H9 (cell line): ENCODE results near the gene RITA1. TPM values are rescaled to one million over a fixed set of nuclear protein-coding genes. Genes with fewer than 3 reads are reported as not detected.

Source experiments
- DNase-seq: peaks from one replicate; pipeline ENCODE4 v3.0.0-alpha.2; 2017
- H2AFZ ChIP-seq: one replicate; pipeline ENCODE4 v1.6.1; 2013; ENCODE audit warnings: mild to moderate bottlenecking, low read length, control low read depth, moderate library complexity
- H2AK5ac ChIP-seq: 2 replicates; pipeline ENCODE4 v1.6.1; 2013; ENCODE audit warnings: low read length, control low read depth, mixed read lengths; ENCODE audit not compliant: insufficient read length
- H2BK120ac ChIP-seq: one replicate; pipeline ENCODE4 v1.6.1; 2013; ENCODE audit warnings: low read depth, mild to moderate bottlenecking, low read length, control low read depth, inconsistent platforms; ENCODE audit not compliant: poor library complexity, severe bottlenecking
- H2BK12ac ChIP-seq: 2 replicates; pipeline ENCODE4 v1.6.1; 2013; ENCODE audit warnings: low read length, control low read depth, mixed read lengths, low read depth; ENCODE audit not compliant: insufficient read length
- H2BK15ac ChIP-seq: 2 replicates; pipeline ENCODE4 v1.6.1; 2013; ENCODE audit warnings: low read depth, low read length, control low read depth
- H2BK20ac ChIP-seq: one replicate; pipeline ENCODE4 v1.6.1; 2013; ENCODE audit warnings: low read depth, mild to moderate bottlenecking, low read length, control low read depth, inconsistent platforms; ENCODE audit not compliant: poor library complexity, severe bottlenecking
- H2BK5ac ChIP-seq: 2 replicates; pipeline ENCODE4 v1.6.1; 2013; ENCODE audit warnings: low read length, control low read depth, mixed read lengths; ENCODE audit not compliant: insufficient read length
- H3K14ac ChIP-seq: 2 replicates; pipeline ENCODE4 v1.6.1; 2013; ENCODE audit warnings: low read length, control low read depth; ENCODE audit not compliant: insufficient read depth
- H3K18ac ChIP-seq: 2 replicates; pipeline ENCODE4 v1.6.1; 2013; ENCODE audit warnings: low read depth, mild to moderate bottlenecking, mixed read lengths, low read length, control low read depth; ENCODE audit not compliant: insufficient read length
- H3K23ac ChIP-seq: 2 replicates; pipeline ENCODE4 v1.6.1; 2013; ENCODE audit warnings: low read length, control low read depth, mixed read lengths, low read depth; ENCODE audit not compliant: insufficient read length
- H3K23me2 ChIP-seq: 2 replicates; pipeline ENCODE4 v1.6.1; 2013; ENCODE audit warnings: low read depth, mild to moderate bottlenecking, mixed read lengths, low read length, control low read depth; ENCODE audit not compliant: insufficient read length, poor library complexity, severe bottlenecking
- H3K27ac ChIP-seq: 2 replicates; pipeline ENCODE4 v1.5.1; 2013; ENCODE audit warnings: low read length, control low read depth, mixed read lengths, low read depth; ENCODE audit not compliant: insufficient read length
- H3K27me3 ChIP-seq: 2 replicates; pipeline ENCODE4 v1.6.1; 2013; ENCODE audit warnings: low read length, control low read depth, inconsistent platforms; ENCODE audit not compliant: insufficient read depth
- H3K4ac ChIP-seq: 2 replicates; pipeline ENCODE4 v1.6.1; 2013; ENCODE audit warnings: low read depth, mild to moderate bottlenecking, control low read depth, inconsistent platforms, low read length, moderate library complexity
- H3K4me1 ChIP-seq: 2 replicates; pipeline ENCODE4 v1.6.1; 2013; ENCODE audit warnings: low read length, control low read depth, inconsistent platforms; ENCODE audit not compliant: insufficient read depth
- H3K4me2 ChIP-seq: 2 replicates; pipeline ENCODE4 v1.6.1; 2013; ENCODE audit warnings: low read length, control low read depth, mixed read lengths; ENCODE audit not compliant: insufficient read length, insufficient read depth
- H3K56ac ChIP-seq: 2 replicates; pipeline ENCODE4 v1.6.1; 2013; ENCODE audit warnings: low read depth, mild to moderate bottlenecking, mixed read lengths, low read length, control low read depth; ENCODE audit not compliant: insufficient read length
- H3K79me1 ChIP-seq: 2 replicates; pipeline ENCODE4 v1.6.1; 2013; ENCODE audit warnings: low read depth, mild to moderate bottlenecking, moderate library complexity, low read length, control low read depth, inconsistent platforms; ENCODE audit not compliant: insufficient read depth, poor library complexity, severe bottlenecking
- H3K79me2 ChIP-seq: 2 replicates; pipeline ENCODE4 v1.6.1; 2013; ENCODE audit warnings: low read length, control low read depth, inconsistent platforms; ENCODE audit not compliant: insufficient read depth
- H3K9ac ChIP-seq: 2 replicates; pipeline ENCODE4 v1.6.1; 2013; ENCODE audit warnings: low read length, control low read depth, mixed read lengths; ENCODE audit not compliant: insufficient read length; ENCODE audit errors: extremely low read depth
- H3K9me3 ChIP-seq: one replicate; pipeline ENCODE4 v1.6.1; 2013; ENCODE audit warnings: low read depth, low read length, inconsistent platforms; ENCODE audit not compliant: control insufficient read depth
- H3T11ph ChIP-seq: one replicate; pipeline ENCODE4 v1.6.1; 2013; ENCODE audit warnings: mild to moderate bottlenecking, low read length, control low read depth, inconsistent platforms
- H4K20me1 ChIP-seq: one replicate; pipeline ENCODE4 v1.6.1; 2013; ENCODE audit not compliant: control insufficient read depth, insufficient read length, insufficient read depth
- H4K5ac ChIP-seq: 2 replicates; pipeline ENCODE4 v1.6.1; 2013; ENCODE audit warnings: low read depth, mild to moderate bottlenecking, mixed read lengths, low read length, control low read depth; ENCODE audit not compliant: insufficient read length
- H4K8ac ChIP-seq: replicated peaks from 2 replicates; pipeline ENCODE4 v1.6.1; 2013; ENCODE audit warnings: low read length, control low read depth, mixed read lengths, low read depth; ENCODE audit not compliant: insufficient read length
- H4K91ac ChIP-seq: 2 replicates; pipeline ENCODE4 v1.6.1; 2013; ENCODE audit warnings: low read depth, mild to moderate bottlenecking, moderate library complexity, mixed read lengths, low read length, control low read depth; ENCODE audit not compliant: insufficient read length
- H3K27ac Mint-ChIP-seq, 3 experiments: 2 replicates in 2 of 3; 3 replicates in 1 of 3; pipeline ENCODE4 v1.8.0; 2020 to 2021; ENCODE audit warnings: mixed read lengths in 3 of 3, mild to moderate bottlenecking in 1 of 3, moderate library complexity in 1 of 3
- H3K27me3 Mint-ChIP-seq: 2 replicates; pipeline ENCODE4 v1.8.0; 2021; ENCODE audit warnings: low read depth, mild to moderate bottlenecking, moderate library complexity, mixed read lengths
- H3K36me3 Mint-ChIP-seq, 3 experiments: 2 replicates in 2 of 3; 3 replicates in 1 of 3; pipeline ENCODE4 v1.8.0; 2020 to 2021; ENCODE audit warnings: low read depth in 3 of 3, mixed read lengths in 3 of 3; ENCODE audit not compliant: insufficient read depth in 1 of 3
- H3K4me1 Mint-ChIP-seq, 2 experiments: 2 replicates each; pipeline ENCODE4 v1.8.0; 2020; ENCODE audit warnings: mixed read lengths in 2 of 2
- H3K4me3 Mint-ChIP-seq, 2 experiments: 2 replicates in 1 of 2; 3 replicates in 1 of 2; pipeline ENCODE4 v1.8.0; 2020 to 2021; ENCODE audit warnings: mild to moderate bottlenecking in 2 of 2, mixed read lengths in 2 of 2, moderate library complexity in 1 of 2
- H3K9me3 Mint-ChIP-seq, 2 experiments: 2 replicates in 1 of 2; 3 replicates in 1 of 2; pipeline ENCODE4 v1.8.0; 2020; ENCODE audit warnings: mild to moderate bottlenecking in 2 of 2, mixed read lengths in 2 of 2, moderate library complexity in 1 of 2
- CTCF ChIP-seq: fragments of 200-600 bp; sonication (generic); conservative IDR thresholded peaks from 3 replicates; pipeline ENCODE4 v1.8.0; 2021; ENCODE audit warnings: antibody characterized with exemption, mild to moderate bottlenecking
- WGBS: extraction: QIAGEN DNeasy Blood & Tissue Kit; methylation state at CpG from one replicate; pipeline ENCODE4 v1.1.7; 2013; ENCODE audit warnings: missing lambda C conversion rate, low lambda C conversion rate, mixed read lengths; ENCODE audit not compliant: insufficient read length; ENCODE audit errors: extremely low coverage; 5-methylcytosine and 5-hydroxymethylcytosine counted together
- total RNA-seq: library from RNA; stranded (reverse); gene quantifications from 2 replicates; pipeline ENCODE4 v1.2.1, GENCODE V29; 2021

Gene RITA1
- total RNA-seq, 1 experiment from 2014 or later: 26.1 TPM

GRCh38 chr12:113233967-113234366 is 48.4 kb downstream of the RITA1 start:
- no peak overlapping the region for H3K18ac ChIP-seq
- H3K56ac ChIP-seq: no peak overlapping the region
- no peak overlapping the region for H3K4me3 Mint-ChIP-seq
- H3K27me3 Mint-ChIP-seq: no peaks in the 10 kb centered on the region
- H3K9me3 ChIP-seq: no peaks in the 10 kb centered on the region
- H3T11ph ChIP-seq: no peak overlapping the region
- H2BK20ac ChIP-seq: no peak overlapping the region
- no peak overlapping the region for H3K9ac ChIP-seq
- peak overlapping the region in 1 of 3 experiments; percentile 59; a peak in 1 of 7 replicates for H3K27ac Mint-ChIP-seq
- no peaks in the 10 kb centered on the region for H3K23me2 ChIP-seq
- no peak for DNase-seq
- no peak overlapping the region for H2AK5ac ChIP-seq
- peaks cover 30 to 31% of the 10 kb centered on the region in 2 experiments for H3K4me1 Mint-ChIP-seq
- TF ChIP-seq CTCF: no peak
- no peak overlapping the region for H2AFZ ChIP-seq
- H3K79me2 ChIP-seq: no peaks in the 10 kb centered on the region
- H2BK15ac ChIP-seq: no peak overlapping the region
- H3K36me3 Mint-ChIP-seq: peaks cover 21 to 25% (median 24%) of the 10 kb centered on the region in 3 experiments
- H4K5ac ChIP-seq: no peak overlapping the region
- H2BK5ac ChIP-seq: no peak overlapping the region
- H3K27ac ChIP-seq: no peak overlapping the region
- H2BK12ac ChIP-seq: no peak overlapping the region
- H4K8ac ChIP-seq: no peak overlapping the region
- peaks cover 0 to 3% of the 10 kb centered on the region in 2 experiments; a peak in 2 of 5 replicates for H3K9me3 Mint-ChIP-seq
- H3K4ac ChIP-seq: no peak overlapping the region
- H3K4me2 ChIP-seq: no peak overlapping the region
- H3K14ac ChIP-seq: no peak overlapping the region
- no peak overlapping the region for H3K23ac ChIP-seq
- no peak overlapping the region for H2BK120ac ChIP-seq
- no peaks in the 10 kb centered on the region for H3K27me3 ChIP-seq
- H4K91ac ChIP-seq: no peak overlapping the region
- no peaks in the 10 kb centered on the region for H4K20me1 ChIP-seq
- no peaks in the 10 kb centered on the region for H3K79me1 ChIP-seq
- WGBS: no CpG with 5 or more reads among the region's 4 CpGs
- H3K4me1 ChIP-seq: peaks cover 6% of the 10 kb centered on the region; the same call in 1 of the 2 replicates
